ENCODE data around the gene DNASE1L2. TPM values are rescaled to one million over a fixed set of nuclear protein-coding genes. Genes with fewer than 3 reads are reported as not detected.

Gene DNASE1L2
- total and polyA plus RNA-seq, 2 of the 8 experiments (the other 6 are each of a cell fraction or from before 2014, with no cell fraction given): 0.35 to 0.97 TPM

GRCh38 chr16:2284001-2284770 is 47.9 kb downstream of the DNASE1L2 start (continued):
- TF ChIP-seq CHD7 (IDR thresholded peaks at IDR 0.05; ENCODE audit: insufficient replicate concordance, low read length): no peak
- no peak for TF ChIP-seq CTBP2 (IDR thresholded peaks at IDR 0.05; ENCODE audit: borderline replicate concordance, insufficient read depth, insufficient read length, low read length)
- no peak for TF ChIP-seq NANOG (IDR thresholded peaks at IDR 0.05; ENCODE audit: insufficient read depth, low read depth, low read length, poor library complexity, severe bottlenecking)
- no peak for TF ChIP-seq NRF1 (IDR thresholded peaks at IDR 0.05; ENCODE audit: low read depth, low read length)
- TF ChIP-seq ASH2L (IDR thresholded peaks at IDR 0.05; ENCODE audit: low read length): no peak
- no peak for TF ChIP-seq SAP30 (IDR thresholded peaks at IDR 0.05; ENCODE audit: insufficient read depth, insufficient replicate concordance, low read length)
- TF ChIP-seq GABPA (IDR thresholded peaks at IDR 0.05; ENCODE audit: borderline replicate concordance, insufficient read depth, low read length): no peak
- no peak for TF ChIP-seq CHD2 (IDR thresholded peaks at IDR 0.05; ENCODE audit: low read length)

All from H1 (cell line).